D341Med (cell line): Measurements from ENCODE around the gene TMEM120A.
"Not testable (repeated sequence)": the region's sequence is repeated elsewhere in the genome, so short reads cannot be mapped to it uniquely, and the experiment has no call there.

Experiments
- DNase-seq: peaks from one replicate; pipeline ENCODE4 v3.0.0; 2012; ENCODE audit warnings: low spot score

The TMEM120A gene

GRCh38 chr7:75994388-75995051, at the start of gene TMEM120A:
Gene TMEM120A (minus strand): TSS chr7:75994595. CDS start chr7:75994570, 25 bp downstream.
- peak; percentile 100 for DNase-seq

DNA sequence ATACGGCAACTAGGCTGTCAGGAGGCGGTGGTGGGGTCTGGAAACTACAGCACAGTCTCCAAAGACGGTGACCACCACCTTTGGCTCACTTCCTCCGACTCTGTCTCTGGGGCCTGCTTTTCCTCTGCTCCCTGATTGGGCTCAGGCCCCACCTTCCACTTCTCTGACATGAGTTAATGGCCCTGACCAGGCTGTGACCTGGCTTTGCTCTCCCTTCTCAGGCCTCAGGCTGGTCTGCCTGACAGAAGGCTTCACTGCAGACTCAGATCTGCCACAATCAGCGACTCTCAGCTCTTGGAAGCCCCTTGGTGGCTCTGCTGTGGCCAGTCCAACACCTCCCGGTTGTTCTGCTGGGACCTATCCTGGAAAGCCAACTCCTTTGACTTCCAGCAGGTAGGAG, 45.7 kb upstream of the TMEM120A start:
- no peak for DNase-seq

- DNase-seq, result no peak
Observed at GRCh38 chr7:76037310-76037709, 42.9 kb upstream of the TMEM120A start.

DNA sequence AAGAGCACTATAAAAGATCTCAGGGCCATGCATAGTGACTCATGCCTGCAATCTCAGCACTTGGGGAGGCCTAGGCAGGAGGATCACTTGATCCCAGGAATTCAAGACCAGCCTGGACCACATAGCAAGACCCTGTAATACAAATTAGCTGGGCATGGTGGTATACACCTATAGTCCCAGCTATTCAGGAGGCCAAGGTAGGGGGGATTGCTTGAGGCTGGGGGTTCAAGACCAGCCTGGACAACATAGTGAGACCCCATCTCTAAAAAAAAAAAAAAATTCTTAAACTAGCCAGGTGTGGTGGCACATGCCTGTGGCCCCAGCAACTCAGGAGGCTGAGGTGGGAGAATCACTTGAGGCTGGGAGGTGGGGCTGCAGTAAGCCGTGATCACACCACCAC, 37.6 kb upstream of the TMEM120A start:
- no peak for DNase-seq

- DNase-seq, result not testable (repeated sequence)
Observed at GRCh38 chr7:76029682-76030081, 35.3 kb upstream of the TMEM120A start.

- no peak for DNase-seq
Observed at GRCh38 chr7:76023002-76023401, 28.6 kb upstream of the TMEM120A start.

DNA sequence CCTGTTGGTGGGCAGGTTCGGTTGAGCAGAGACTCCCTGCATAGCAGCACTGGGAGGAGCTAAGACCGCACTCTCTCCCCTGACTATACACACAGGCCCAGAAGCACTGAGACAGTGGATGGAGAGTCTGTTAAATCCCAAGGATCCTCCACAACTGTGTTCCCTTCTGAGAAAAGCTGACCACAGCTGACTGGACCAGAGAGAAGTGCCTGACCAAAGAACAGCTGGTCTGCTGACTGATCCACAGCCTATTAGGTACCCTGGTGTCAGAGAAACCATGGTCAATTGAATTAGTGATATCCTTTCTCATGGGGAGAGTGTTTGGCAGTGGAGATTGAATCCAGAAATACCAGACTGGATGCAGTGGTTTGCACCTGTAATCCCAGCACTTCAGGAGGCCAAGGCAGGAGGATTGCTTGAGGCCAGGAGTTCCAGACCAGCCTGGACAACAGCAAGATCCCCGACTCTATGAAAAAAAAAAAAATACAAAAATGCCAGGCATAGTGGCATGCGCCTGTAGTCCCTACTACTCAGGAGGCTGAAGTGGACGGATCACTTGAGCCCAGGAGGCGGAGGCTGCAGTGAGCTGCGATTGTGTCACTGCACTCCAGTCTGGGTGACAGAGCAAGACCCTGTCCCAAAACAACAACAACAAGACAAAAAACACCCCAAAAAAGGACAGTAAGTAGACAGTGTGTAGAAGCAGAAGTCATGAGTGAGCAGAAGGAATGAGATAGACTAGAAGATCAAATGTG, 27.8 kb upstream of the TMEM120A start:
- DNase-seq, result no peak

- peak; percentile 85 for DNase-seq
Observed at GRCh38 chr7:76020031-76020714, 25.8 kb upstream of the TMEM120A start.

DNA sequence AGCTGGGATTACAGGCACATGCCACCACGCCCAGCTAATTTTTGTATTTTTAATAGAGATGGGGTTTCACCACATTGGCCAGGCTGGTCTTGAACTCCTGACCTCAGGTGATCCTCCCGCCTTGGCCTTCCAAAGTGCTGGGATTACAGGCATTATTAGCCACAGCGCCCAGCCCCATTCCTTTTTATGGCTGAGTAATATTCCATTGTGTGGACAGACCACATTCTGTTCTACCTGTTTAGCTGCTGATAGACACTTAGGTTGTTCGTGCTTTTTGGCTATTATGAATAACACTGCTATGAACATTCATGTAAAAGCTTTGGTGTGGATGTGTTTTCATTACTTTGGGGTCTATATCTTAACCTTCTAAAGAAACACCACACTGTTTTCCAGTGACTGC, 24.1 kb upstream of the TMEM120A start:
- not testable (repeated sequence) for DNase-seq

GRCh38 chr7:76016191-76016947, 22.0 kb upstream of the TMEM120A start:
- DNase-seq, result no peak

- DNase-seq, result peak; percentile 83
Observed at GRCh38 chr7:76011442-76011861, 17.1 kb upstream of the TMEM120A start.

GRCh38 chr7:76009672-76010600, 15.5 kb upstream of the TMEM120A start:
- DNase-seq, result peak; percentile 14

DNA sequence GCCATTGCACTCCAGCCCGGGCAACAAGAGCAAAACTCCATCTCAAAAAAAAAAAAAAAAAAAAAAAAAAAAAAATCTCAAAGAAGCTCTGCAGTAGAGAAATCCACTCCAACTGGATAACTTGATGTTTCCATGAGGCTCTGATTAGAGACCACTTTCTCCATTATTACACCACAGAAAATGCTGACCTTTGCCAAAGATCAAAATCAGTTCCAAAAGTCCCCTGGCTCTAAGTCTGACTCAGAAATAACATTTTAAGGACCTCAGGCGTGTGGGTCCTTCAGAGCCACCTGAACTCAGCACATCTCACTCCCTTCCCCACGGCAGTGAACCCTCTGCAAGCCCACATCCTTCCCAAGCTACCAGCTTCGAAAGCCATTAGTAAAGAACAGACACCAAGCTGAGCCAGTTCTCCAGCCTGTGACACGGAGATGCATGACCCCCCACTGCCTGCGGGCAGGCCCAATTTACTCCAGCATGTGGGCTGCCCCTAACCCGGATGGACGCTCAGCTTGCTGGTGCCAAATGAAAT, 13.8 kb upstream of the TMEM120A start:
- peak; percentile 10 for DNase-seq

GRCh38 chr7:76005004-76005403, 10.6 kb upstream of the TMEM120A start:
- not testable (repeated sequence) for DNase-seq

- DNase-seq, result peak; percentile 3
Observed at GRCh38 chr7:76003351-76003750, 9.0 kb upstream of the TMEM120A start.

DNA sequence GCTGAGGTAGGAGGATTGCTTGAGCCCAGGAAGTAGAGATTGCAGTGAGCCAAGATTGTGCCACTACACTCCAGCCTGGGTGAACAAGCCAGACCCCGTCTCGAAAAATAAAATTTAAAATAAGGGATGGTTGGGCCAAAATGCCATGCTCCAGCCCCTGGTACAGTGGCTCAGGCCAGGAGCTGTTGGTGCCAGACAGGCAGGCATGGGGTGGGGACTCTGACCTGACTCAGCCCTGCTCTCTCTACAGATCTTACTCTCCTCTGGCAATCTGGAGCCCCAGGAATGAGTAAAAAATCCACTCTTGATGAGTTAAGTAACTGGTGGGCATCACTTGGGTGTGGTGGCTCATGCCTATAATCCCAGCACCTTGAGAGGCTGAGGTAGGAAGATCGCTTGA, 8.4 kb upstream of the TMEM120A start:
- DNase-seq, result peak; percentile 12

GRCh38 chr7:76002139-76002538, 7.7 kb upstream of the TMEM120A start:
- DNase-seq, result peak; percentile 4

GRCh38 chr7:76000566-76000965, 6.2 kb upstream of the TMEM120A start:
- DNase-seq, result peak; percentile 18

DNA sequence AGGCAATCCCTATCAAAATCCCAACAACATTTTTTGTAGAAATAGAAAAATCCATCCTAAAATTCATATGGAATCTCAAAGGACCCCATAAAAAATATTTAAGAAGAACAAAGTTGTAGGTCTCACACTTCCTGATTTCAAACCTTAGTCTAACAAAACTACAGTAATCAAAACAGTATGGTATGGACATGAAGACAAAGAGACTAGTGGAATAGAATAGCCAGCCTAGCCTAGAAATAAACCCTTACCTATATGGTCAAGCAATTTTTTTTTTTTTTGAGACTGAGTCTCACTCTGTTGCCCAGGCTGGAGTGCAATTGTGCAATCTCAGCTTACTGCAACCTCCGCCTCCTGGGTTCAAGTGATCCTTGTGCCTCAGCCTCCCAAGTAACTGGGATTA, 3.6 kb upstream of the TMEM120A start:
- DNase-seq, result no peak

DNA sequence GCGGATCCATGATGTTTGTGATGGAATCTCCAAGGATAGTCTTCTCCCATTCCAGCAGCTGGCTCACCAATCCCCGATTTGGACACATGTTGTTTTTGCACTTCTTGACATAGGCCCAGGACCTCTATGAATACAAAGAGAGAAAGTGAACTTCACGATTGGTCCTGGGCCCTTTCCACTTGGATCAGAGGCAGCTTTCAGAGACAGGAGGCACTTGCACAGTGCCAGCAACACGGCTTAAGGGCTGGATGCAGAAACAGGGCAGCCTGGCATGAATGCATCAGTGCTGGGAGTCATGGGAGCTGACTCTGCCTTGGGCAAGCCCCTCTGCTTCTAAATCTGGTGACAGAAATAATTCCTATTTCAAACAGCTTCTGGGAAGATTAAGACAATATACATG, 2.1 kb upstream of the TMEM120A start:
- peak; percentile 9 for DNase-seq

DNA sequence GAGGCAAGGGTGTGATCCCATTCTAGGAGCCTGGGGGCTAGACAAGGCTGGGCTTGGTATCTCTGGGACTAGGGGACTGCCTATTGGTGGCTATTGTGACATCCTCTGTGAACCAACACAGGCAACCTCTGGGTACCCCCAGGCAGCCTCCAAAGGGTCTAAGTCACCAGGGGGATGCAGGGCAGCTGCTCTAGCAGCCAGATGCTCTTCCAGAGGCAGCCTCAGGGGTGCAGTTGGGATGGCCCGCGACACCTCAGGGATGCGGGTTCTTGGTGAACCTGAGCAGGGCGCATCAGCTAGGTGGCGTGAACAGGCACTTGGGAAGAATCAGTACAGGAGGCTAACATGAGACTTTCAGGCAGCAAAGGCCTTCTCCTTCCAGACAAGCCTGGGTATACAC, 1.6 kb upstream of the TMEM120A start:
- peak; percentile 9 for DNase-seq
